OCI-LY7 (cell line): Measurements from ENCODE around the gene PPP1R7. TPM values are rescaled to one million over a fixed set of nuclear protein-coding genes. Genes with fewer than 3 reads are reported as not detected.

Source experiments
- BruUV-seq: library from RNA; stranded (reverse); fragments of 400-500 nt; replicated peaks from 2 replicates; lab custom pipeline; 2021; lab: Mats Ljungman, UMichigan
- CTCF ChIA-PET: fragments of 300-600 bp; sonication (Branson Sonifier 250); formaldehyde crosslinking; loops from one replicate; lab custom pipeline; 2022; ENCODE audit warnings: antibody characterized with exemption; ENCODE audit not compliant: unreplicated experiment; lab: Charles Lee
- POLR2A ChIA-PET: fragments of 300-600 bp; sonication (Branson Sonifier 250); formaldehyde crosslinking; loops from one replicate; lab custom pipeline; 2022; ENCODE audit warnings: antibody characterized with exemption; lab: Charles Lee
- DNase-seq: peaks from one replicate; pipeline ENCODE4 v3.0.0-alpha.2; 2015; ENCODE audit warnings: low spot score
- H2AFZ ChIP-seq: fragments of 200-600 bp; sonication (generic), shearing (Covaris generic); 2 replicates; pipeline ENCODE4 v1.6.1; 2014; ENCODE audit warnings: mild to moderate bottlenecking, antibody characterized with exemption, low read length, moderate library complexity
- H3K27ac ChIP-seq: fragments of 200-600 bp; sonication (generic); 2 replicates; pipeline ENCODE4 v1.5.1; 2014; ENCODE audit warnings: mixed run types, low read depth, mild to moderate bottlenecking, moderate library complexity, low read length, inconsistent platforms; ENCODE audit not compliant: poor library complexity, severe bottlenecking
- H3K36me3 ChIP-seq: fragments of 200-600 bp; sonication (generic); 2 replicates; pipeline ENCODE4 v1.6.1; 2014; ENCODE audit warnings: mild to moderate bottlenecking, antibody characterized with exemption, low read length, moderate library complexity, mixed read lengths; ENCODE audit not compliant: insufficient read depth
- H3K4me1 ChIP-seq: fragments of 200-600 bp; sonication (generic); 2 replicates; pipeline ENCODE4 v1.5.1; 2014; ENCODE audit warnings: mild to moderate bottlenecking, low read length; ENCODE audit not compliant: insufficient read depth, poor library complexity, severe bottlenecking
- H3K4me2 ChIP-seq: fragments of 200-600 bp; sonication (generic); 2 replicates; pipeline ENCODE4 v1.6.1; 2014; ENCODE audit warnings: mild to moderate bottlenecking, low read length
- H3K4me3 ChIP-seq: fragments of 200-600 bp; sonication (generic); 2 replicates; pipeline ENCODE4 v1.5.1; 2014; ENCODE audit warnings: mild to moderate bottlenecking, low read depth, low read length; ENCODE audit not compliant: poor library complexity, severe bottlenecking
- H3K79me2 ChIP-seq: fragments of 200-600 bp; sonication (generic); 2 replicates; pipeline ENCODE4 v1.6.1; 2016; ENCODE audit warnings: low read depth, mild to moderate bottlenecking, low read length, moderate library complexity, mixed read lengths; ENCODE audit not compliant: insufficient read depth
- H3K9me2 ChIP-seq: fragments of 200-600 bp; sonication (generic); 2 replicates; pipeline ENCODE4 v1.6.1; 2016; ENCODE audit warnings: mild to moderate bottlenecking, low read length, mixed read lengths; ENCODE audit not compliant: insufficient read depth
- H3K9me3 ChIP-seq: fragments of 200-600 bp; sonication (generic); 2 replicates; pipeline ENCODE4 v1.6.1; 2014; ENCODE audit warnings: mild to moderate bottlenecking, mixed run types, low read length, mixed read lengths
- H4K20me1 ChIP-seq: fragments of 200-600 bp; sonication (generic); 2 replicates; pipeline ENCODE4 v1.6.1; 2014; ENCODE audit warnings: mild to moderate bottlenecking, antibody characterized with exemption, low read length, moderate library complexity, mixed read lengths; ENCODE audit not compliant: insufficient read depth
- EZH2phosphoT487 ChIP-seq: fragments of 200-600 bp; sonication (generic); IDR thresholded peaks from 2 replicates; pipeline ENCODE4 v1.6.1; 2018; ENCODE audit warnings: low read depth, borderline replicate concordance, mild to moderate bottlenecking, mixed run types, antibody characterized with exemption, low read length, moderate library complexity, mixed read lengths
- intact Hi-C: fragments of 100-400 bp; cut with micrococcal nuclease; formaldehyde crosslinking; loops from one replicate; pipeline ENCODE4 v1.10.0; 2022; ENCODE audit not compliant: unreplicated experiment
- total RNA-seq, 2 experiments: library from RNA; depleted of rRNA in 1 of 2; stranded (reverse); fragments of >200 nt in 1 of 2; shearing (Covaris generic) in 1 of 2; gene quantifications; 2 replicates each; pipeline ENCODE4 v1.2.3, GENCODE V29; 2014 to 2022
- TF ChIP-seq, protein P1 (sequence below): fragments of 200-600 bp; sonication (generic); conservative IDR thresholded peaks from 2 replicates; pipeline ENCODE4 v1.5.1; 2014; ENCODE audit warnings: mild to moderate bottlenecking, antibody characterized with exemption, low read length, moderate library complexity, mixed read lengths

Gene PPP1R7
- total RNA-seq, 2 experiments from 2014 or later, result 46.0 to 82.0 TPM

DNA sequence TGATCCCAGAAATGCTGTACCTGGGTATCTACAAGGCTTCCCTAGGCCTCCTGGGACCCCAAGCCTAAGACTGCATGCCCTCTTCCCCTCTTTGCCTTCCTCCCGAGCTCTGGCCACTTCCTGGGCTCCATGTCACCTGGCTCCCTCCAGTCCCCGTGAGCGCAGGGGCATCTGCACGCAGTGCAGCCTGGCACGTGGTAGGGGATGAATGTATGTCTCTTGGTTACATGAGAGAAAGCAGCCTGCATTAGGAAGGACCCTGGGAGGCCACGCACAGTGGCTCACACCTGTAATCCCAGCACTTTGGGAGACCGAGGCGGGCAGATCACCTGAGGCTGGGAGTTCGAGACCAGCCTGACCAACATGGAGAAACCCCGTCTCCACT is 16.8 kb upstream of the PPP1R7 start:
- Histone ChIP-seq H3K36me3 (peaks cover 54% of the 10 kb centered on the region), H3K4me3 (no peak overlapping the region), H3K79me2 (no peaks in the 10 kb centered on the region), H4K20me1 (no peaks in the 10 kb centered on the region), H2AFZ (no peak overlapping the region), H3K27ac (no peak overlapping the region), H3K9me2 (no peaks in the 10 kb centered on the region), H3K4me2 (no peak overlapping the region), H3K9me3 (no peaks in the 10 kb centered on the region), H3K4me1 (no peaks in the 10 kb centered on the region)
- BruUV-seq, result no TSS peak
- no peak for TF ChIP-seq EZH2phosphoT487
- TF ChIP-seq, protein P1, sequence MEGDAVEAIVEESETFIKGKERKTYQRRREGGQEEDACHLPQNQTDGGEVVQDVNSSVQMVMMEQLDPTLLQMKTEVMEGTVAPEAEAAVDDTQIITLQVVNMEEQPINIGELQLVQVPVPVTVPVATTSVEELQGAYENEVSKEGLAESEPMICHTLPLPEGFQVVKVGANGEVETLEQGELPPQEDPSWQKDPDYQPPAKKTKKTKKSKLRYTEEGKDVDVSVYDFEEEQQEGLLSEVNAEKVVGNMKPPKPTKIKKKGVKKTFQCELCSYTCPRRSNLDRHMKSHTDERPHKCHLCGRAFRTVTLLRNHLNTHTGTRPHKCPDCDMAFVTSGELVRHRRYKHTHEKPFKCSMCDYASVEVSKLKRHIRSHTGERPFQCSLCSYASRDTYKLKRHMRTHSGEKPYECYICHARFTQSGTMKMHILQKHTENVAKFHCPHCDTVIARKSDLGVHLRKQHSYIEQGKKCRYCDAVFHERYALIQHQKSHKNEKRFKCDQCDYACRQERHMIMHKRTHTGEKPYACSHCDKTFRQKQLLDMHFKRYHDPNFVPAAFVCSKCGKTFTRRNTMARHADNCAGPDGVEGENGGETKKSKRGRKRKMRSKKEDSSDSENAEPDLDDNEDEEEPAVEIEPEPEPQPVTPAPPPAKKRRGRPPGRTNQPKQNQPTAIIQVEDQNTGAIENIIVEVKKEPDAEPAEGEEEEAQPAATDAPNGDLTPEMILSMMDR, result no peak
- ChIA-PET CTCF (no interaction called here), POLR2A (no interaction called here)
- DNase-seq, result no peak
- intact Hi-C loops, result no loop called here

DNA sequence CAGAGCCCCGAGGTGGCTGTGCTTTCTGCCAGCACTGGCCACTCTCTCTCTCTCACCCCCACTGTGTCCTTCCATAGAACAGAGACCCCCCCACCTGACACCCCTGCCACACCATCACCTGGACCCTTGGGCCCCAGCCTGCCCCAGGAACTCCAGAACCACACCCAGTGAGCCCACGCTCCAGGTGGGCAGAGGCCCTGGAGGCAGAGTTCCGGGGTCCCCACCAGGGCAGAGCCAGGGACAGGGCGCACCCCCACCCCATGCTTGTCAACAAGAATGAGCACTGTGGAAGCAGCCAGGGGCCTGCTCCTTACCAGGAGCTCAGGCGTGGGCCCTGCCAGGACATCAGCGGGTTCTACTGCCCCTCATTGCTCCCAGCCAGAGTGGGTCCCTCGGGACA is 15.6 kb upstream of the PPP1R7 start:
- H3K27ac ChIP-seq, result no peak overlapping the region
- no TSS peak for BruUV-seq
- POLR2A ChIA-PET, result no interaction called here

DNA sequence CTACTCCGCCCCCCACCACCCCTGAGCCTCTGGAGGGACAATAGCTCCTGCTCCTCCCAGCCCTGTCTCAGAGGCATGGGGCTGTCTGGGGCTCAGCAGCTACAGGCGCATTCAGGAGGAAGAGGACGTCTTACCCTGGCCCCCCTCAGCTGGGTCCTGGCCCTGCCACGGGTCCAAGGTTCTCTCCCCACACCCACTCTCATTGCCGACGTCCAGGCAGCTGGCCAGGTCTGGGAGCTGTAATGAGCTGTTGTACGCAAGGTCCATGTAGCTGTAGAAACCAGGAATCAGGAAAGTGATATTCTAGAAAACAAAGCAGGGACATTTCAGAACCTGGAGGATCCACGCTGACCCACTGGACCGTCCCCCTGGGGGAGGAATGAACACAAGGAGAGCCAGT is 14.5 kb upstream of the PPP1R7 start:
- POLR2A ChIA-PET, result no interaction called here
- no peak for DNase-seq
- no peaks in the 10 kb centered on the region for H3K4me1 ChIP-seq
- H3K9me2 ChIP-seq, result no peaks in the 10 kb centered on the region
- H2AFZ ChIP-seq, result no peak overlapping the region
- no peaks in the 10 kb centered on the region for H3K79me2 ChIP-seq
- no peak overlapping the region for H3K4me3 ChIP-seq
- intact Hi-C loops, result no loop called here
- TF ChIP-seq, protein P1, result no peak
- TF ChIP-seq EZH2phosphoT487, result no peak
- H3K4me2 ChIP-seq, result no peak overlapping the region
- H3K36me3 ChIP-seq, result peaks cover 70% of the 10 kb centered on the region
- no TSS peak for BruUV-seq
- H3K9me3 ChIP-seq, result no peaks in the 10 kb centered on the region
- H3K27ac ChIP-seq, result no peak overlapping the region
- CTCF ChIA-PET, result no interaction called here
- no peaks in the 10 kb centered on the region for H4K20me1 ChIP-seq

More for the DNA sequence above, 15.6 kb upstream of the PPP1R7 start:
- intact Hi-C loops, result no loop called here
- Histone ChIP-seq H3K9me2 (no peaks in the 10 kb centered on the region), H3K4me1 (no peaks in the 10 kb centered on the region), H3K4me3 (no peak overlapping the region), H2AFZ (no peak overlapping the region), H3K36me3 (peaks cover 66% of the 10 kb centered on the region), H3K4me2 (no peak overlapping the region), H4K20me1 (no peaks in the 10 kb centered on the region), H3K79me2 (no peaks in the 10 kb centered on the region), H3K9me3 (no peaks in the 10 kb centered on the region)
- DNase-seq, result no peak
- CTCF ChIA-PET, result no interaction called here
- TF ChIP-seq, protein P1, result no peak
- no peak for TF ChIP-seq EZH2phosphoT487
